ENCODE data around the gene CUEDC1.

DNA sequence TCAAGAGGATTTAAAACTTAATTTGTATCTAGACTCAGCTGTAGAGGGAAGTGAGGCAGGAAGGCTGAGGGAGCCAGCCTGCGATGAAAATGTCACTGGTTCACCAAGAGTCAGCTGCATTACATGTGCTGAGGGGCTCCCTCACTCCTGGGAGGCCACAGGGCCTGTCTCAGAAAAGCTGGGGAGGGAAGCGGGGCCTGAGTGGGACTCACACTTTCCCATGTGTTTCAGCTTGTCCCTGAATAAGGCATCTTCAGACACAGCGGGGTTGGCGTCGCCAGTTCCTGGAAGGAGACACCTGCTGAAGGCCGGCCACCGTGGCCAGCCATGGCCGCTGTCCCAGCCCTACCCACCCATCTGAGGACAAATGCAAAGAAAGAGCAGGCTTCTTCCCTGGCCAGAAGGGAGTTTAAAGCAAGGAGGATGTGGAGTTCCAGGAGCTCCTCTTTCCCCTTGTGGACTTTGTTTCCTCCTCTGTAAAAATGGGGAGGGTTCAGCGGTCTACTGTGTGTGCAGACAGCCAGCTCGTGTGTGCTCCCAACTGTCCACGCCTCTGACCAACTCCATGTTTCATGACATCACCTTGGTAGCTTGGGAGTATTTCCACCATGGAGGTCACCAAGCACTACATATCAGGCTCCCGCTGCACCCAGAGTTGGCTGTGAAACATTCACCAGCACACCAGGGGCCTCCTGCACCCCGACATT, 86.1 kb downstream of the CUEDC1 start:
- TF ChIP-seq, protein P1, sequence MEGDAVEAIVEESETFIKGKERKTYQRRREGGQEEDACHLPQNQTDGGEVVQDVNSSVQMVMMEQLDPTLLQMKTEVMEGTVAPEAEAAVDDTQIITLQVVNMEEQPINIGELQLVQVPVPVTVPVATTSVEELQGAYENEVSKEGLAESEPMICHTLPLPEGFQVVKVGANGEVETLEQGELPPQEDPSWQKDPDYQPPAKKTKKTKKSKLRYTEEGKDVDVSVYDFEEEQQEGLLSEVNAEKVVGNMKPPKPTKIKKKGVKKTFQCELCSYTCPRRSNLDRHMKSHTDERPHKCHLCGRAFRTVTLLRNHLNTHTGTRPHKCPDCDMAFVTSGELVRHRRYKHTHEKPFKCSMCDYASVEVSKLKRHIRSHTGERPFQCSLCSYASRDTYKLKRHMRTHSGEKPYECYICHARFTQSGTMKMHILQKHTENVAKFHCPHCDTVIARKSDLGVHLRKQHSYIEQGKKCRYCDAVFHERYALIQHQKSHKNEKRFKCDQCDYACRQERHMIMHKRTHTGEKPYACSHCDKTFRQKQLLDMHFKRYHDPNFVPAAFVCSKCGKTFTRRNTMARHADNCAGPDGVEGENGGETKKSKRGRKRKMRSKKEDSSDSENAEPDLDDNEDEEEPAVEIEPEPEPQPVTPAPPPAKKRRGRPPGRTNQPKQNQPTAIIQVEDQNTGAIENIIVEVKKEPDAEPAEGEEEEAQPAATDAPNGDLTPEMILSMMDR (IDR thresholded peaks at IDR 0.05), result no peak
- TF ChIP-seq POLR2AphosphoS5 (IDR thresholded peaks at IDR 0.05), result no peak

Measured in prostate gland (tissue), 2 donors.